ENCODE measurements around the gene IMMP2L. TPM values are rescaled to one million over a fixed set of nuclear protein-coding genes. Genes with fewer than 3 reads are reported as not detected.

IMMP2L gene
- total RNA-seq, 1 donor from 2014 or later = 11.9 TPM

DNA sequence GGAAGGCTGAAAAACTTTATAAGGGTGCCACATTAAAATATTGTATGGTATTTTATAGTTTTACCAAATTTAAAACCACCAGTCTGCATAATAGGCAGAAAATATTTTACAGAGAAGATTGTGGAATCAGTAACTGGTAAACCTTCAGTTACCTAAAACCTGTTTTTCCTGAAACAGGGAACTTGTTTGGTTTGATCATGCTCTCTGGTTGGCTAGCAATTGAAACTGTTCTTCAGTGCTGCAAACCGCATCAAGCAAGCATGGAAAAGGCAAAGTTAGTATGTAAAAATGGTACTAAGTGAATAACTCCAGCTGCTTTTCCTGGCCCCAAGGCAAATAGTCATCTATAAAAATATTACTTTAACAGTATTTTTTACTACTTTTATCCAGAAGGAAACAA is 788.2 kb downstream of the IMMP2L start:
- H3K4me1 Mint-ChIP-seq = no peaks in the 10 kb centered on the region
- TF ChIP-seq, protein P1, sequence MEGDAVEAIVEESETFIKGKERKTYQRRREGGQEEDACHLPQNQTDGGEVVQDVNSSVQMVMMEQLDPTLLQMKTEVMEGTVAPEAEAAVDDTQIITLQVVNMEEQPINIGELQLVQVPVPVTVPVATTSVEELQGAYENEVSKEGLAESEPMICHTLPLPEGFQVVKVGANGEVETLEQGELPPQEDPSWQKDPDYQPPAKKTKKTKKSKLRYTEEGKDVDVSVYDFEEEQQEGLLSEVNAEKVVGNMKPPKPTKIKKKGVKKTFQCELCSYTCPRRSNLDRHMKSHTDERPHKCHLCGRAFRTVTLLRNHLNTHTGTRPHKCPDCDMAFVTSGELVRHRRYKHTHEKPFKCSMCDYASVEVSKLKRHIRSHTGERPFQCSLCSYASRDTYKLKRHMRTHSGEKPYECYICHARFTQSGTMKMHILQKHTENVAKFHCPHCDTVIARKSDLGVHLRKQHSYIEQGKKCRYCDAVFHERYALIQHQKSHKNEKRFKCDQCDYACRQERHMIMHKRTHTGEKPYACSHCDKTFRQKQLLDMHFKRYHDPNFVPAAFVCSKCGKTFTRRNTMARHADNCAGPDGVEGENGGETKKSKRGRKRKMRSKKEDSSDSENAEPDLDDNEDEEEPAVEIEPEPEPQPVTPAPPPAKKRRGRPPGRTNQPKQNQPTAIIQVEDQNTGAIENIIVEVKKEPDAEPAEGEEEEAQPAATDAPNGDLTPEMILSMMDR (conservative IDR thresholded peaks at IDR 0.05) = no peak
- no peak overlapping the region for H3K4me3 Mint-ChIP-seq
- H3K36me3 Mint-ChIP-seq (ENCODE audit: low read depth) = no peaks in the 10 kb centered on the region
- no peak overlapping the region for H3K27ac Mint-ChIP-seq (ENCODE audit: unreplicated experiment)
- H3K27me3 Mint-ChIP-seq (ENCODE audit: low read depth) = no peaks in the 10 kb centered on the region
- H3K9me3 Mint-ChIP-seq = no peaks in the 10 kb centered on the region
- DNase-seq (ENCODE audit: low read depth, low spot score) = no peak

DNA sequence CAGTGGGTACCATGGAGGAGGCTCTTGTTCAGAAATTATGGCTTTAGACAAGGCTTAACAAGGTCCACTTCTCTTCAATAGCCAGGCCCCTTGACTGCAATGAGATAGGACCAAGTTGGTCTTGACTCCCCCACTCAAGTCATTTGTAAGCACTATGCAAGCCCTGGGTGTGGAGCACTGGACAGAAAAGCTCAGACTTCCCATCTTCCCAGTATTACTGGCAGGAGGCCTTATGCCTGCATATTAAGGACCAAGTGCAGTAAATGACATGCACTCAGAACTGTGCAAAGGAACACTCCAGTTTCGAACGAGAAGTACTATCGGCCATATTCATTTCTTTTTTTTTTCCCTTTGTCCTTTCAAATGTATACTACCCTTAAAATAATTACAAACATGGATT is 789.7 kb downstream of the IMMP2L start:
- H3K36me3 Mint-ChIP-seq (ENCODE audit: low read depth) = no peaks in the 10 kb centered on the region
- H3K27ac Mint-ChIP-seq (ENCODE audit: unreplicated experiment) = no peak overlapping the region
- H3K27me3 Mint-ChIP-seq (ENCODE audit: low read depth) = no peaks in the 10 kb centered on the region
- no peak for DNase-seq (ENCODE audit: low read depth, low spot score)
- H3K4me1 Mint-ChIP-seq = no peaks in the 10 kb centered on the region
- TF ChIP-seq, protein P1 (conservative IDR thresholded peaks at IDR 0.05) = no peak
- no peaks in the 10 kb centered on the region for H3K9me3 Mint-ChIP-seq
- H3K4me3 Mint-ChIP-seq = no peak overlapping the region

DNA sequence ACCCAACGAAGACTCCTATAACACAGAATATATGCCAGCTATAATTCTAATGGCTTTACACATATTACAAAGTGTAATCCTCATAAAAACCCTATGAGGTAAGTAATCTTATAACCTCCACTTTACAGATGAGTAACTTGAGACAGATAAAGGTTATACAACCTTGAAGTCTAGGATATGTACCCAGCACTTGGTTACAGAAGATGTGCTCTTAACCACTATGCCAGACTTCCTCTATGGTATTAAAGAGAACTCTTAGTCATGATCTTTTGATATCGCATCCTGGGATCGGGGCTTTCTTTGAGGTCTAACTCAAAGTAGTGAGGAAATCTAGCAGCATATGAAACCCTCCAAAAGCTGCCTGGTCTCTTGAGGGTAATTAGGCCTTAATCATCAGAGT is 790.6 kb downstream of the IMMP2L start:
- DNase-seq (ENCODE audit: low read depth, low spot score) = no peak
- H3K4me3 Mint-ChIP-seq = no peak overlapping the region
- no peak overlapping the region for H3K27ac Mint-ChIP-seq (ENCODE audit: unreplicated experiment)
- H3K4me1 Mint-ChIP-seq = peaks cover 8% of the 10 kb centered on the region
- no peaks in the 10 kb centered on the region for H3K27me3 Mint-ChIP-seq (ENCODE audit: low read depth)
- TF ChIP-seq, protein P1 (conservative IDR thresholded peaks at IDR 0.05) = no peak
- H3K36me3 Mint-ChIP-seq (ENCODE audit: low read depth) = no peaks in the 10 kb centered on the region
- H3K9me3 Mint-ChIP-seq = no peaks in the 10 kb centered on the region

GRCh38 chr7:110767550-110768110 is 794.7 kb downstream of the IMMP2L start:
- H3K27ac Mint-ChIP-seq (ENCODE audit: unreplicated experiment) = no peak overlapping the region

DNA sequence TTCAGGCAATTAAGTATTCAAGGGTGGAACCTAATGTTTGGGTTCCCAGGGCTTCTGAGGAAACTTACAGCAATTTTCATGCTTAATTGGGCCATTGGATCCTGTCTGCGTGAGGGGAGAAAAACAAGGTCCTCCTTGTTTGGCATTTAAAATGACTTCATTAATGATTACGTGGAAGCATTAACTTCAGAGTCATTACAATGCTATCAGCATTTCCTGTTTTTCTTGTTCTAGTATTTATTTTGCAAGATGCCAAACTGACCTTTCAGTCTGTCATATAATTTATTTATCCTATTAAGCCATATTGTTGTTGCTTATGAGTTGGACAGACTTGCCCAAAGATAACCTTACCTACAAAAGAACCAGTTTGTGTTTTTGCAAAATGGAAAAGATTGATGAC is 795.4 kb downstream of the IMMP2L start:
- Mint-ChIP-seq H3K4me3 (no peak overlapping the region), H3K4me1 (peaks cover 8% of the 10 kb centered on the region), H3K27me3 (ENCODE audit: low read depth) (no peaks in the 10 kb centered on the region), H3K9me3 (no peaks in the 10 kb centered on the region), H3K27ac (ENCODE audit: unreplicated experiment) (no peak overlapping the region), H3K36me3 (ENCODE audit: low read depth) (no peaks in the 10 kb centered on the region)
- TF ChIP-seq, protein P1 (conservative IDR thresholded peaks at IDR 0.05) = no peak
- no peak for DNase-seq (ENCODE audit: low read depth, low spot score)

More at GRCh38 chr7:110767550-110768110, 794.7 kb downstream of the IMMP2L start:
- no peak for DNase-seq (ENCODE audit: low read depth, low spot score)
- Mint-ChIP-seq H3K9me3 (no peaks in the 10 kb centered on the region), H3K27me3 (ENCODE audit: low read depth) (no peaks in the 10 kb centered on the region), H3K36me3 (ENCODE audit: low read depth) (no peaks in the 10 kb centered on the region), H3K4me3 (no peak overlapping the region), H3K4me1 (peaks cover 8% of the 10 kb centered on the region)
- TF ChIP-seq, protein P1 (conservative IDR thresholded peaks at IDR 0.05) = no peak
